Omental fat pad (tissue), 4 donors: Measurements from ENCODE around the gene LHX3. TPM values are rescaled to one million over a fixed set of nuclear protein-coding genes. Genes with fewer than 3 reads are reported as not detected.

Source experiments
- ATAC-seq: fragments of 150-250 bp; one replicate; pipeline ENCODE4 v1.9.1; 2016; ENCODE audit warnings: mild to moderate bottlenecking, moderate library complexity; ENCODE audit not compliant: low FRiP score
- DNase-seq: peaks from one replicate; pipeline ENCODE4 v3.0.0-alpha.2; 2019; ENCODE audit warnings: low spot score
- CTCF ChIP-seq, 3 donors: fragments of 450-650 bp; IDR thresholded peaks; one replicate each; pipeline ENCODE4 v1.5.1; 2016 to 2017; ENCODE audit warnings: antibody characterized with exemption in 3 of 3, mild to moderate bottlenecking in 3 of 3, moderate library complexity in 2 of 3
- total RNA-seq, 4 donors: library from RNA; depleted of rRNA; stranded (reverse); fragments of >200 nt; gene quantifications; one replicate each; pipeline ENCODE4 v1.1.0, GENCODE V29; 2016

The LHX3 gene
- total RNA-seq, 4 donors from 2014 or later = not detected

- no peak for ATAC-seq
- no peak for DNase-seq
- no peak for TF ChIP-seq CTCF (IDR thresholded peaks at IDR 0.05)
These were observed 19.1 kb upstream of the LHX3 start for GRCh38 chr9:136223871-136224640.

- DNase-seq = no peak
- no peak for TF ChIP-seq CTCF (IDR thresholded peaks at IDR 0.05)
- ATAC-seq = no peak
These were observed 18.0 kb upstream of the LHX3 start for GRCh38 chr9:136222906-136223285.

GRCh38 chr9:136222166-136222905, 17.4 kb upstream of the LHX3 start:
- no peak for ATAC-seq
- TF ChIP-seq CTCF (IDR thresholded peaks at IDR 0.05) = no peak
- DNase-seq = no peak

- TF ChIP-seq CTCF (IDR thresholded peaks at IDR 0.05) = no peak
- ATAC-seq = no peak
- DNase-seq = no peak
These were observed 15.2 kb upstream of the LHX3 start for GRCh38 chr9:136220017-136220729.

GRCh38 chr9:136219276-136219675, 14.3 kb upstream of the LHX3 start:
- DNase-seq (no peak), ATAC-seq (no peak)
- no peak for TF ChIP-seq CTCF (IDR thresholded peaks at IDR 0.05)

- no peak for TF ChIP-seq CTCF (IDR thresholded peaks at IDR 0.05)
- DNase-seq (no peak), ATAC-seq (no peak)
These were observed 13.7 kb upstream of the LHX3 start for GRCh38 chr9:136218673-136219072.
